Uterus (tissue), 2 donors: Measurements from ENCODE around the gene YOD1.

Experiments used
- CTCF ChIP-seq, 4 experiments: fragments of 200-600 bp in 2 of 4; fragments of 450-650 bp in 2 of 4; sonication (generic) in 2 of 4; IDR thresholded peaks; one replicate each; pipeline ENCODE4 v1.5.1; 2016 to 2019; ENCODE audit warnings: antibody characterized with exemption in 4 of 4, mild to moderate bottlenecking in 2 of 4, moderate library complexity in 1 of 4
- POLR2A ChIP-seq, 2 donors: fragments of 450-650 bp; IDR thresholded peaks; one replicate each; pipeline ENCODE4 v1.6.1; 2016; ENCODE audit warnings: antibody characterized with exemption in 2 of 2, mild to moderate bottlenecking in 1 of 2, moderate library complexity in 1 of 2

GRCh38 chr1:207027921-207028320 is 23.1 kb downstream of the YOD1 start:
- TF ChIP-seq CTCF (IDR thresholded peaks at IDR 0.05) (no peak), POLR2A (IDR thresholded peaks at IDR 0.05) (no peak)
